ENCODE measurements around the gene XIAP. TPM values are rescaled to one million over a fixed set of nuclear protein-coding genes. Genes with fewer than 3 reads are reported as not detected.

The XIAP gene
- total and polyA plus RNA-seq, 2 experiments from 2014 or later, result 12.8 to 25.5 TPM

- Histone ChIP-seq H3K79me2 (replicated peaks; ENCODE audit: insufficient read depth) (peaks cover 33% of the 10 kb centered on the region), H3K27me3 (ENCODE audit: insufficient read depth) (no peaks in the 10 kb centered on the region), H3F3A (replicated peaks; ENCODE audit: low read depth) (no peaks in the 10 kb centered on the region), H3K4me1 (ENCODE audit: insufficient read depth) (no peaks in the 10 kb centered on the region), H3K4me2 (no peak overlapping the region), H3K9me2 (ENCODE audit: insufficient read depth) (no peaks in the 10 kb centered on the region), H3K27ac (ENCODE audit: low read depth) (no peak overlapping the region), H3K36me3 (ENCODE audit: insufficient read depth) (no peaks in the 10 kb centered on the region), H2AFZ (no peak overlapping the region), H4K20me1 (replicated peaks; ENCODE audit: insufficient read depth) (no peaks in the 10 kb centered on the region; the same call in 1 of the 2 replicates), H3K4me3 (no peak overlapping the region)
- ATAC-seq, result no peak
- no peaks in the 10 kb centered on the region for H3K36me3 Mint-ChIP-seq (ENCODE audit: low read depth)
- no peaks in the 10 kb centered on the region for H3K4me1 Mint-ChIP-seq
- no peak overlapping the region for H3K4me3 Mint-ChIP-seq
- no peak overlapping the region for H3K27ac Mint-ChIP-seq
- TF ChIP-seq ZNF331 (CRISPR knock-in tag; IDR thresholded peaks at IDR 0.05; ENCODE audit: low read depth) (no peak), REST (IDR thresholded peaks at IDR 0.05; ENCODE audit: unreplicated experiment) (no peak), NANOG (IDR thresholded peaks at IDR 0.05; ENCODE audit: borderline replicate concordance) (no peak), JUNB (IDR thresholded peaks at IDR 0.05; ENCODE audit: unreplicated experiment) (no peak), EZH2phosphoT487 (IDR thresholded peaks at IDR 0.05; ENCODE audit: unreplicated experiment) (no peak), ETS1 (IDR thresholded peaks at IDR 0.05) (no peak), EZH2 (IDR thresholded peaks at IDR 0.05; ENCODE audit: low read depth, unreplicated experiment) (no peak), POLR2AphosphoS5 (IDR thresholded peaks at IDR 0.05; ENCODE audit: low read depth) (no peak), CTCF (conservative IDR thresholded peaks at IDR 0.05; ENCODE audit: low read depth in 2 of 2) (no peak), ZNF462 (CRISPR knock-in tag; IDR thresholded peaks at IDR 0.05) (no peak), ZNF114 (CRISPR knock-in tag; IDR thresholded peaks at IDR 0.05) (no peak), CREB1 (CRISPR knock-in tag; IDR thresholded peaks at IDR 0.05; ENCODE audit: low read depth) (no peak)
- no peak for DNase-seq (ENCODE audit: low spot score)
- H3K27me3 Mint-ChIP-seq (ENCODE audit: insufficient read depth, low read depth, poor library complexity), result no peaks in the 10 kb centered on the region
- H3K9me3 Mint-ChIP-seq, result no peaks in the 10 kb centered on the region
Observed at GRCh38 chrX:123876844-123877243, 17.0 kb downstream of the XIAP start.
